HepG2 (cell line): ENCODE results near the gene ANKRD6. TPM values are rescaled to one million over a fixed set of nuclear protein-coding genes. Genes with fewer than 3 reads are reported as not detected.

Source experiments
- CBX1 ChIP-seq: IDR thresholded peaks from one replicate; pipeline ENCODE4 v1.6.1; 2016; ENCODE audit warnings: antibody characterized with exemption, low read depth
- CREBL2 ChIP-seq: sonication (generic); formaldehyde crosslinking; IDR thresholded peaks from 2 replicates; pipeline ENCODE4 v1.8.1; 2023; ENCODE audit warnings: missing genetic modification reagents, mild to moderate bottlenecking, borderline replicate concordance
- DDIT3 ChIP-seq: sonication (generic); formaldehyde crosslinking; IDR thresholded peaks from 2 replicates; pipeline ENCODE4 v1.4.0; 2020; ENCODE audit warnings: mild to moderate bottlenecking, missing genetic modification reagents
- GMEB2 ChIP-seq: IDR thresholded peaks from 2 replicates; pipeline ENCODE4 v1.6.1; 2016; ENCODE audit warnings: missing biosample characterization, missing genetic modification reagents, low read depth
- HNF1B ChIP-seq: sonication (generic); formaldehyde crosslinking; IDR thresholded peaks from 2 replicates; pipeline ENCODE4 v1.5.1; 2020; ENCODE audit warnings: mild to moderate bottlenecking, moderate library complexity, missing genetic modification reagents
- JDP2 ChIP-seq: sonication (generic); formaldehyde crosslinking; IDR thresholded peaks from 2 replicates; pipeline ENCODE4 v1.8.1; 2022; ENCODE audit warnings: missing genetic modification reagents, borderline replicate concordance
- JUNB ChIP-seq: sonication (generic); formaldehyde crosslinking; IDR thresholded peaks from 2 replicates; pipeline ENCODE4 v1.8.0; 2022; ENCODE audit warnings: missing genetic modification reagents, mild to moderate bottlenecking, borderline replicate concordance
- KLF12 ChIP-seq: sonication (generic); formaldehyde crosslinking; IDR thresholded peaks from 2 replicates; pipeline ENCODE4 v1.4.0; 2020; ENCODE audit warnings: missing genetic modification reagents, borderline replicate concordance
- KLF16 ChIP-seq, 2 experiments: sonication (generic) in 1 of 2; formaldehyde crosslinking in 1 of 2; IDR thresholded peaks; 2 replicates each; pipeline versions ENCODE4 v1.6.1 to v1.8.0; 2016 to 2023; ENCODE audit warnings: missing genetic modification reagents in 2 of 2, missing compliant biosample characterization in 1 of 2
- NPAS2 ChIP-seq: sonication (generic); formaldehyde crosslinking; IDR thresholded peaks from 2 replicates; pipeline ENCODE4 v1.8.0; 2022; ENCODE audit warnings: mild to moderate bottlenecking, missing genetic modification reagents, borderline replicate concordance
- RAD21 ChIP-seq: fragments of 450-650 bp; formaldehyde crosslinking; IDR thresholded peaks from 2 replicates; pipeline ENCODE4 v1.5.0; 2020; ENCODE audit warnings: mild to moderate bottlenecking
- RFX5 ChIP-seq: IDR thresholded peaks from 2 replicates; pipeline ENCODE4 v1.6.1; 2011; ENCODE audit warnings: low read depth, low read length, improper control_type of control experiment
- SAP130 ChIP-seq: IDR thresholded peaks from 2 replicates; pipeline ENCODE4 v1.6.1; 2016; ENCODE audit warnings: low read depth
- SP5 ChIP-seq: IDR thresholded peaks from 2 replicates; pipeline ENCODE4 v1.6.1; 2016; ENCODE audit warnings: low read depth, borderline replicate concordance
- SRY ChIP-seq: sonication (generic); formaldehyde crosslinking; IDR thresholded peaks from 2 replicates; pipeline ENCODE4 v1.8.0; 2022; ENCODE audit warnings: mild to moderate bottlenecking, missing genetic modification reagents
- ZBTB4 ChIP-seq: sonication (generic); formaldehyde crosslinking; IDR thresholded peaks from 2 replicates; pipeline ENCODE4 v1.4.0; 2020; ENCODE audit warnings: missing genetic modification reagents, mild to moderate bottlenecking, borderline replicate concordance
- ZNF124 ChIP-seq: sonication (generic); formaldehyde crosslinking; IDR thresholded peaks from 2 replicates; pipeline ENCODE4 v1.4.0; 2020; ENCODE audit warnings: missing genetic modification reagents
- ZNF564 ChIP-seq: sonication (generic); formaldehyde crosslinking; IDR thresholded peaks from 2 replicates; pipeline ENCODE4 v1.8.1; 2023; ENCODE audit warnings: mild to moderate bottlenecking, missing genetic modification reagents
- ZNF776 ChIP-seq: sonication (generic); formaldehyde crosslinking; IDR thresholded peaks from 2 replicates; pipeline ENCODE4 v1.4.0; 2020; ENCODE audit warnings: mild to moderate bottlenecking, missing genetic modification reagents
- ZUFSP ChIP-seq: sonication (generic); formaldehyde crosslinking; IDR thresholded peaks from 2 replicates; pipeline ENCODE4 v1.9.0; 2021; ENCODE audit warnings: missing genetic modification reagents, mild to moderate bottlenecking, borderline replicate concordance
- polyA plus RNA-seq, 8 experiments: library from polyadenylated mRNA; depleted of rRNA in 3 of 8; stranded (reverse) in 7 of 8; unstranded in 1 of 8; fragments of >200 nt; fragmentation: Illumina TruSeq in 4 of 8; extraction: Trizol in 4 of 8; gene quantifications; 2 replicates each; pipeline versions ENCODE4 v1.2.1 to v1.2.3, GENCODE V29; 2011 to 2016; ENCODE audit warnings: low read depth in 4 of 8, missing spikeins in 1 of 8, mixed read lengths in 1 of 8; ENCODE audit not compliant: insufficient read depth in 1 of 8
- total RNA-seq, 5 experiments: library from RNA; depleted of rRNA; stranded (reverse); fragments of >200 nt; fragmentation: Illumina TruSeq; extraction: Trizol; gene quantifications; 2 replicates each; pipeline ENCODE4 v1.2.3, GENCODE V29; 2016; ENCODE audit warnings: low read depth in 1 of 5

ANKRD6 gene
- total and polyA plus RNA-seq, 2 of the 13 experiments (the other 11 are each of a cell fraction or from before 2014, with no cell fraction given) = 0.18 to 0.36 TPM

GRCh38 chr6:89638320-89639195 is 205.6 kb downstream of the ANKRD6 start, which contains the start of gene LYRM2 (continued):
- no peak; the same call in 1 of the 2 replicates for TF ChIP-seq ZBTB4
- no peak for TF ChIP-seq CBX1
- no peak for TF ChIP-seq JDP2
- TF ChIP-seq NPAS2 (CRISPR knock-in tag) = no peak
- TF ChIP-seq SRY (CRISPR knock-in tag) = peak; percentile 84; the same call in 1 of the 2 replicates
- TF ChIP-seq SP5 (CRISPR knock-in tag) = peak; percentile 29; the same call in 1 of the 2 replicates
- no peak for TF ChIP-seq DDIT3 (CRISPR knock-in tag)
- TF ChIP-seq GMEB2 (CRISPR knock-in tag) = no peak; the same call in 1 of the 2 replicates
- TF ChIP-seq HNF1B = peak; percentile 70
- TF ChIP-seq ZNF124 (CRISPR knock-in tag) = no peak
- peak; percentile 93 for TF ChIP-seq SAP130 (CRISPR knock-in tag)
- TF ChIP-seq RAD21 = peak; percentile 42; the same call in 1 of the 2 replicates
- TF ChIP-seq ZUFSP (CRISPR knock-in tag) = no peak
- TF ChIP-seq KLF12 (CRISPR knock-in tag) = peak; percentile 91
- TF ChIP-seq ZNF564 = peak; percentile 64; the same call in 1 of the 2 replicates
- TF ChIP-seq JUNB (CRISPR knock-in tag) = no peak
- peak; percentile 48; the same call in 1 of the 2 replicates for TF ChIP-seq CREBL2 (CRISPR knock-in tag)
- peak in 1 of 2 experiments; percentile 70; a peak in 1 of 4 replicates for TF ChIP-seq KLF16 (CRISPR knock-in tag; IDR thresholded peaks at IDR 0.05)
- TF ChIP-seq ZNF776 = 0 out of 2 replicates have a peak, but pooled peaks have one; percentile 37
- no peak for TF ChIP-seq RFX5
